SU-DHL-6 (cell line): ENCODE measurements around the gene SUN2.

Experiments used
- H2AFZ ChIP-seq: fragments of 200-600 bp; sonication (generic); 2 replicates; pipeline ENCODE4 v1.6.1; 2014; ENCODE audit warnings: low read depth, mild to moderate bottlenecking, moderate library complexity, mixed read lengths, antibody characterized with exemption, low read length; ENCODE audit not compliant: severe bottlenecking
- H3F3A ChIP-seq: fragments of 200-600 bp; shearing (Covaris generic); 2 replicates; pipeline ENCODE4 v1.6.0; 2016; ENCODE audit warnings: antibody characterized with exemption, mild to moderate bottlenecking; ENCODE audit not compliant: insufficient read depth
- H3K27ac ChIP-seq: fragments of 200-600 bp; sonication (generic); 2 replicates; pipeline ENCODE4 v1.5.1; 2016; ENCODE audit warnings: low read depth, mild to moderate bottlenecking, low read length, moderate library complexity, mixed read lengths
- H3K27me3 ChIP-seq: fragments of 200-600 bp; sonication (generic), shearing (Covaris generic); 2 replicates; pipeline ENCODE4 v1.6.0; 2014; ENCODE audit warnings: mild to moderate bottlenecking, low read length
- H3K36me3 ChIP-seq: fragments of 200-600 bp; sonication (generic); 2 replicates; pipeline ENCODE4 v1.6.1; 2014; ENCODE audit warnings: mild to moderate bottlenecking, low read length, mixed read lengths
- H3K4me2 ChIP-seq: fragments of 300-600, 200-600 bp; shearing (Covaris generic), sonication (generic); 2 replicates; pipeline ENCODE4 v1.6.0; 2014; ENCODE audit warnings: low read length, low read depth, mild to moderate bottlenecking; ENCODE audit not compliant: poor library complexity, severe bottlenecking
- H3K4me3 ChIP-seq: fragments of 200-600 bp; sonication (generic); 2 replicates; pipeline ENCODE4 v1.5.1; 2014; ENCODE audit warnings: antibody characterized with exemption, low read length, mild to moderate bottlenecking, mixed read lengths; ENCODE audit not compliant: insufficient read depth, poor library complexity, severe bottlenecking
- H3K79me2 ChIP-seq: fragments of 200-600 bp; sonication (generic); 2 replicates; pipeline ENCODE4 v1.6.1; 2014; ENCODE audit warnings: mild to moderate bottlenecking, low read length, moderate library complexity; ENCODE audit not compliant: insufficient read depth
- H3K9ac ChIP-seq: fragments of 200-600 bp; sonication (generic); 2 replicates; pipeline ENCODE4 v1.7.0; 2014; ENCODE audit warnings: mild to moderate bottlenecking, low read length
- H3K9me2 ChIP-seq: fragments of 200-600 bp; sonication (generic); replicated peaks from 2 replicates; pipeline ENCODE4 v1.6.1; 2014; ENCODE audit warnings: low read length; ENCODE audit not compliant: insufficient read depth
- H3K9me3 ChIP-seq: fragments of 200-600 bp; sonication (generic); 2 replicates; pipeline ENCODE4 v1.6.1; 2014; ENCODE audit warnings: low read length, mixed read lengths; ENCODE audit not compliant: insufficient read depth
- H4K20me1 ChIP-seq: fragments of 200-600 bp; sonication (generic); 2 replicates; pipeline ENCODE4 v1.6.1; 2014; ENCODE audit warnings: low read depth, mild to moderate bottlenecking, antibody characterized with exemption, low read length, moderate library complexity, mixed read lengths
- CTCF ChIP-seq: fragments of 200-600 bp; sonication (generic); IDR thresholded peaks from one replicate; pipeline ENCODE4 v1.5.1; 2017; ENCODE audit warnings: antibody characterized with exemption, mild to moderate bottlenecking, low read length, moderate library complexity; ENCODE audit not compliant: insufficient read depth, poor library complexity, severe bottlenecking
- EZH2phosphoT487 ChIP-seq: fragments of 200-600 bp; sonication (generic), shearing (Covaris generic); conservative IDR thresholded peaks from 2 replicates; pipeline ENCODE4 v1.6.1; 2018; ENCODE audit warnings: mild to moderate bottlenecking, antibody characterized with exemption, low read length, moderate library complexity, mixed read lengths

SUN2 gene

GRCh38 chr22:38781033-38781432 is 25.2 kb upstream of the SUN2 start:
- H3K9ac ChIP-seq = no peak overlapping the region
- H3K27me3 ChIP-seq = no peaks in the 10 kb centered on the region
- H3K9me3 ChIP-seq = no peaks in the 10 kb centered on the region
- no peaks in the 10 kb centered on the region for H3K36me3 ChIP-seq
- no peak overlapping the region for H3K4me2 ChIP-seq
- H3K27ac ChIP-seq = no peak overlapping the region
- TF ChIP-seq CTCF (no peak), EZH2phosphoT487 (no peak)
- H3K79me2 ChIP-seq = no peaks in the 10 kb centered on the region
- H2AFZ ChIP-seq = no peak overlapping the region
- no peak overlapping the region for H3K4me3 ChIP-seq
- H3K9me2 ChIP-seq = no peaks in the 10 kb centered on the region
- no peaks in the 10 kb centered on the region for H3F3A ChIP-seq
- H4K20me1 ChIP-seq = no peaks in the 10 kb centered on the region

- no peaks in the 10 kb centered on the region for H3F3A ChIP-seq
These were observed 21.4 kb upstream of the SUN2 start for GRCh38 chr22:38777087-38777671.

GRCh38 chr22:38776086-38776485 is 20.3 kb upstream of the SUN2 start:
- no peaks in the 10 kb centered on the region for H3F3A ChIP-seq
- no peak overlapping the region for H2AFZ ChIP-seq
- H3K9me2 ChIP-seq = no peaks in the 10 kb centered on the region
- no peak overlapping the region for H3K4me3 ChIP-seq
- no peaks in the 10 kb centered on the region for H3K27me3 ChIP-seq
- H3K79me2 ChIP-seq = no peaks in the 10 kb centered on the region
- no peaks in the 10 kb centered on the region for H3K36me3 ChIP-seq
- no peaks in the 10 kb centered on the region for H4K20me1 ChIP-seq
- TF ChIP-seq CTCF = no peak
- no peak for TF ChIP-seq EZH2phosphoT487
- H3K27ac ChIP-seq = no peak overlapping the region
- H3K4me2 ChIP-seq = no peak overlapping the region
- H3K9ac ChIP-seq = no peak overlapping the region
- H3K9me3 ChIP-seq = no peaks in the 10 kb centered on the region

More at GRCh38 chr22:38777087-38777671, 21.4 kb upstream of the SUN2 start:
- Histone ChIP-seq H3K36me3 (no peaks in the 10 kb centered on the region), H3K27me3 (no peaks in the 10 kb centered on the region), H2AFZ (no peak overlapping the region), H3K79me2 (no peaks in the 10 kb centered on the region), H3K9me3 (no peaks in the 10 kb centered on the region), H3K9ac (no peak overlapping the region), H4K20me1 (no peaks in the 10 kb centered on the region), H3K27ac (no peak overlapping the region), H3K9me2 (no peaks in the 10 kb centered on the region), H3K4me2 (no peak overlapping the region), H3K4me3 (no peak overlapping the region)
- TF ChIP-seq EZH2phosphoT487 (no peak), CTCF (no peak)
